ENCODE data around the gene TRHDE.

The TRHDE gene

DNA sequence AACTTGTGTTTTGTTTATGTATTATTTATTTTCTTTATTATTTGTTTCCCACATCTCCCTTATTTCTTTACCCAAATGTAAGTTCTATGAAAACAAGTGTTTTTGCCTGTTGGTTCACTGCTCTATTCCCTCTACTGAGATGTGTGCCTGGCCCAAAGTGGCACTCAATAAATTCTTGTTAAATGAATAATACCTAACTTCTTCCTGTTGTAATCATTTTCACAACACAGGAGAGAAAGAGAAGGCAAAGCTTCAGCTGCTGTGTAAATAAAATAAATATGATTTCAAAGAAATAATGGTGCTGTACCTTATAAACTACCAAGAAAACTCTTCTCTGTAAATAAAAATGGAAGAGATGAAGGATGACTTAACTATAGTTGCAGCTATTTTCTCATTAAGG lies 116.2 kb downstream of the TRHDE start:
- H3K9ac ChIP-seq (ENCODE audit: low read length): no peak overlapping the region
- no peaks in the 10 kb centered on the region for H3K9me3 ChIP-seq (ENCODE audit: control insufficient read depth, low read length)
- no peaks in the 10 kb centered on the region for H3K36me3 ChIP-seq (ENCODE audit: control insufficient read depth, insufficient read depth, low read length)
- no peaks in the 10 kb centered on the region for H3K27me3 ChIP-seq (ENCODE audit: control insufficient read depth, insufficient read depth, low read length)
- no peak overlapping the region for H3K4me3 ChIP-seq (ENCODE audit: low read length)
- no peaks in the 10 kb centered on the region for H3K4me1 ChIP-seq (ENCODE audit: control insufficient read depth, insufficient read depth, low read length)

GRCh38 chr12:72390146-72390545 lies 118.0 kb downstream of the TRHDE start:
- Histone ChIP-seq H3K4me1 (ENCODE audit: control insufficient read depth, insufficient read depth, low read length) (no peaks in the 10 kb centered on the region), H3K36me3 (ENCODE audit: control insufficient read depth, insufficient read depth, low read length) (no peaks in the 10 kb centered on the region), H3K4me3 (ENCODE audit: low read length) (no peak overlapping the region), H3K27me3 (ENCODE audit: control insufficient read depth, insufficient read depth, low read length) (no peaks in the 10 kb centered on the region), H3K9ac (ENCODE audit: low read length) (no peak overlapping the region), H3K9me3 (ENCODE audit: control insufficient read depth, low read length) (no peaks in the 10 kb centered on the region)

DNA sequence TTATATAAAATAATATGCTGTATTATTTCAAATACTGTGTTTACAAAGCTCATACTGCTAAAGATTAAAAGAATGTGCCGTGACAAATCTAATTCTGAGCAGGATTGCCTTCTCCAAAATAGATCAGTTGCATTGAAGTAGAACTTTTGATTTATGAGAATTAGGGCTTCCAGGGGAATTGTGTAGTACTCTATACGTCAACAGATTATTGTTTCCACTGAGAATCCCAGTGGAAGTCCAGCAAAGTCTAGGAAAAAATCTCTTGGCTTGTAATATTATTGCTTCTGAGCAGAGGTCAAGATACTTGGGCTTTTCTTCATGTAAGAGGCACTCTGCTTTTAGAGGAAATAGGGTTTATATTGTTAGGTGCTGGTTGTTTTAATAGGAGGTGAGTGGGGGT lies 133.9 kb downstream of the TRHDE start:
- no peak overlapping the region for H3K9ac ChIP-seq (ENCODE audit: low read length)
- H3K27me3 ChIP-seq (ENCODE audit: control insufficient read depth, insufficient read depth, low read length): no peaks in the 10 kb centered on the region
- no peaks in the 10 kb centered on the region for H3K9me3 ChIP-seq (ENCODE audit: control insufficient read depth, low read length)
- no peaks in the 10 kb centered on the region for H3K4me1 ChIP-seq (ENCODE audit: control insufficient read depth, insufficient read depth, low read length)
- no peaks in the 10 kb centered on the region for H3K36me3 ChIP-seq (ENCODE audit: control insufficient read depth, insufficient read depth, low read length)
- H3K4me3 ChIP-seq (ENCODE audit: low read length): no peak overlapping the region

- Histone ChIP-seq H3K36me3 (ENCODE audit: control insufficient read depth, insufficient read depth, low read length) (no peaks in the 10 kb centered on the region), H3K4me1 (ENCODE audit: control insufficient read depth, insufficient read depth, low read length) (no peaks in the 10 kb centered on the region), H3K27me3 (ENCODE audit: control insufficient read depth, insufficient read depth, low read length) (no peaks in the 10 kb centered on the region), H3K4me3 (ENCODE audit: low read length) (no peak overlapping the region), H3K9me3 (ENCODE audit: control insufficient read depth, low read length) (no peaks in the 10 kb centered on the region), H3K9ac (ENCODE audit: low read length) (no peak overlapping the region)
Observed at GRCh38 chr12:72432037-72432604, 160.0 kb downstream of the TRHDE start.

- Histone ChIP-seq H3K4me3 (ENCODE audit: low read length) (no peak overlapping the region), H3K9ac (ENCODE audit: low read length) (no peak overlapping the region), H3K4me1 (ENCODE audit: control insufficient read depth, insufficient read depth, low read length) (no peaks in the 10 kb centered on the region), H3K36me3 (ENCODE audit: control insufficient read depth, insufficient read depth, low read length) (no peaks in the 10 kb centered on the region), H3K27me3 (ENCODE audit: control insufficient read depth, insufficient read depth, low read length) (no peaks in the 10 kb centered on the region), H3K9me3 (ENCODE audit: control insufficient read depth, low read length) (no peaks in the 10 kb centered on the region)
Observed at GRCh38 chr12:72433298-72433697, 161.1 kb downstream of the TRHDE start.

DNA sequence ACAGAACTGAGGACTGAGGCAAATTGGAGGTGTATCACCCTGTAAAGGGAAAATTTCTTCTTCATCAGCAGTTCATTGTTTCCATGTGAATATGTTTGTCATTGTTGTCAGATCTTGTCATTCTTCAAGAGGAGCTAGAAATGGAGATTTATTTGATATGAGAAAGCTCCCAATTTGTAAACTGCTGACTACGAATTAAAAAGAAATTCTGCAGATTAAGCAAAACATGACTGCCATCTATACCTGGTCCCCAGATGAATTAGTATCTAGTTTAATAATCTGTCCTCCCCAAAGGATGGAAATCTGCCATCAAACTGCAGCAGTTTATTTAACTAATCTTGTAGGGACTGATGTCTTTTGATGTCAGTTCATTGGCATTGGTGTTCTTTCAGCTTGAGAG lies 162.8 kb downstream of the TRHDE start:
- no peak overlapping the region for H3K4me3 ChIP-seq (ENCODE audit: low read length)
- H3K27me3 ChIP-seq (ENCODE audit: control insufficient read depth, insufficient read depth, low read length): no peaks in the 10 kb centered on the region
- no peaks in the 10 kb centered on the region for H3K4me1 ChIP-seq (ENCODE audit: control insufficient read depth, insufficient read depth, low read length)
- no peak overlapping the region for H3K9ac ChIP-seq (ENCODE audit: low read length)
- no peaks in the 10 kb centered on the region for H3K9me3 ChIP-seq (ENCODE audit: control insufficient read depth, low read length)
- H3K36me3 ChIP-seq (ENCODE audit: control insufficient read depth, insufficient read depth, low read length): no peaks in the 10 kb centered on the region

GRCh38 chr12:72442217-72442616 lies 170.0 kb downstream of the TRHDE start:
- no peaks in the 10 kb centered on the region for H3K9me3 ChIP-seq (ENCODE audit: control insufficient read depth, low read length)
- H3K9ac ChIP-seq (ENCODE audit: low read length): no peak overlapping the region
- no peaks in the 10 kb centered on the region for H3K27me3 ChIP-seq (ENCODE audit: control insufficient read depth, insufficient read depth, low read length)
- H3K36me3 ChIP-seq (ENCODE audit: control insufficient read depth, insufficient read depth, low read length): no peaks in the 10 kb centered on the region
- H3K4me1 ChIP-seq (ENCODE audit: control insufficient read depth, insufficient read depth, low read length): no peaks in the 10 kb centered on the region
- no peak overlapping the region for H3K4me3 ChIP-seq (ENCODE audit: low read length)

DNA sequence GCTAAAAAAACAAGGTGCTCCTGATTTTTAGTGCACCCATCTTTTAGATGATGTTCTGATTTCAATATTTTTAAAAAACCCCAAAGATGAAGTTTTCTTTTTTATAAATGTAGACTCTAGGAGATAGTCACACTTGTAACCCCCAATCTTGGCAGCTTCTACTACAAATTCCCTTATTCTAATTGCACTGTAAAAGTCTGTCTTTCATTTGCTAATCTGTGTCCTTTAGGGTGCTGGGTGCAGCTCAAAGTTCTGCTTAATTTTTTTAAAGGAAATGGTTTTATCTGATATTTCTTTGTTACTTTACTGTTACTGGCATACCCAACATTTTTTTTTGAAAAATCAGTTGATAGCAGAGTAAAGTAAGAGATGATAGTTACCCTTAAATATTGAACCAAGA lies 172.0 kb downstream of the TRHDE start:
- no peak overlapping the region for H3K4me3 ChIP-seq (ENCODE audit: low read length)
- H3K36me3 ChIP-seq (ENCODE audit: control insufficient read depth, insufficient read depth, low read length): no peaks in the 10 kb centered on the region
- no peak overlapping the region for H3K9ac ChIP-seq (ENCODE audit: low read length)
- H3K9me3 ChIP-seq (ENCODE audit: control insufficient read depth, low read length): no peaks in the 10 kb centered on the region
- no peaks in the 10 kb centered on the region for H3K27me3 ChIP-seq (ENCODE audit: control insufficient read depth, insufficient read depth, low read length)
- no peaks in the 10 kb centered on the region for H3K4me1 ChIP-seq (ENCODE audit: control insufficient read depth, insufficient read depth, low read length)

DNA sequence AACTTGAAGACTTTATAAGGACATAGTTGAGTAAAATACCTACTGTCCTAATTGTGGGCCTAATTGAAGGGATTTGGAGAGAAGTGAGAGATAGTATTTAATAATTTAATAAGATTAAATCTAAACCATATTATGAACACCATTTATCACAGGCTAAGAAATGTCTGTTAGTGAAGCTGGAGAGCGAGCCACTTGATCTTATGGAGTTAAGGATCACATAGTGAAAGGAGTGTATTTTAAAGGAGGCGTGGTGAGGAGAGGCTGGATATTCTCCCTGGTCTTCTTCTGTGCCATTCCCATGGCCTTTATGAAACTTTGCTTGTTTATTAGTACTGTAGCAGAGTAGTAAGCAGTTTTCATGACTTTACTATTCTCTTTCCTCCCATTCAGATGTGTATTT lies 172.4 kb downstream of the TRHDE start:
- H3K4me1 ChIP-seq (ENCODE audit: control insufficient read depth, insufficient read depth, low read length): no peaks in the 10 kb centered on the region
- H3K4me3 ChIP-seq (ENCODE audit: low read length): no peak overlapping the region
- no peak overlapping the region for H3K9ac ChIP-seq (ENCODE audit: low read length)
- H3K9me3 ChIP-seq (ENCODE audit: control insufficient read depth, low read length): no peaks in the 10 kb centered on the region
- H3K27me3 ChIP-seq (ENCODE audit: control insufficient read depth, insufficient read depth, low read length): no peaks in the 10 kb centered on the region
- no peaks in the 10 kb centered on the region for H3K36me3 ChIP-seq (ENCODE audit: control insufficient read depth, insufficient read depth, low read length)

DNA sequence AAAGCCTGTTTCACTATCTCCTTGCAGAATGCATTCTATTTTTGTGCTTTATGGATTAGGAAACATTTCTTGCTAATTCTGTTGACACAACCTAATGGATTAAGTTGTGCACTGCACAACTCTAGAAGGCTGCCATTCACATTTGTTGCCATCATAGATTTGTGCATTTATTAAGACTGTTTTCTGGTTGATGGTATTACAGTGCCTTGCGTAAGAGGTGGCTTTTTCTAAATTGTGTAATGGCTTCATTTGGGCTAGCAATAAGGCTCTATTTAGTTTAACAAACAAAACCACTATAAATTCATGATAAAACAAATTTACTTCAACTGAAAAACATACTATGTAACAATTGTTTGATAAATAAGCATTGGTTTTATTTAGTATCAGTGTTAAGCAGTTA lies 175.9 kb downstream of the TRHDE start:
- no peak overlapping the region for H3K9ac ChIP-seq (ENCODE audit: low read length)
- no peaks in the 10 kb centered on the region for H3K36me3 ChIP-seq (ENCODE audit: control insufficient read depth, insufficient read depth, low read length)
- H3K9me3 ChIP-seq (ENCODE audit: control insufficient read depth, low read length): no peaks in the 10 kb centered on the region
- no peaks in the 10 kb centered on the region for H3K4me1 ChIP-seq (ENCODE audit: control insufficient read depth, insufficient read depth, low read length)
- H3K27me3 ChIP-seq (ENCODE audit: control insufficient read depth, insufficient read depth, low read length): no peaks in the 10 kb centered on the region
- no peak overlapping the region for H3K4me3 ChIP-seq (ENCODE audit: low read length)

DNA sequence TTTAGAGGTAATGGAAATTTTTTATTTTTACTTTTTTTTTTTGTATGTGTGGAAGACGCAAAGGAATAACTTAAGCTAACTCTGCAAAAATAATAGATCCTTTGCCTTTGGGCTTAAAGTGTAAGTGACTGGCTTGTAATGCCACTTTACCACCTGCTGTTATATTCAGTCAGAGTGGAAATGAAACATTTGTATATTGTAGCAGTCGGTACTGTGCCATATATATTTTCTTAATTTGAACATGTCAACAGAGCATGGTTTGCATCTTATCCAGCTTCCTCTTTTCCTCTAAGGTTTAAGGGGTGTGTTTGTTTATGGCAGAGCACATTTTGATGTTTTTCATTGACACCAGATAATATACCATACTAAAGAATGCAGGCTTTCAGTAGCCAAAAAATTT lies 176.6 kb downstream of the TRHDE start:
- Histone ChIP-seq H3K4me1 (ENCODE audit: control insufficient read depth, insufficient read depth, low read length) (no peaks in the 10 kb centered on the region), H3K27me3 (ENCODE audit: control insufficient read depth, insufficient read depth, low read length) (no peaks in the 10 kb centered on the region), H3K36me3 (ENCODE audit: control insufficient read depth, insufficient read depth, low read length) (no peaks in the 10 kb centered on the region), H3K9me3 (ENCODE audit: control insufficient read depth, low read length) (no peaks in the 10 kb centered on the region), H3K4me3 (ENCODE audit: low read length) (no peak overlapping the region), H3K9ac (ENCODE audit: low read length) (no peak overlapping the region)

- H3K27me3 ChIP-seq (ENCODE audit: control insufficient read depth, insufficient read depth, low read length): no peaks in the 10 kb centered on the region
- no peak overlapping the region for H3K4me3 ChIP-seq (ENCODE audit: low read length)
- H3K36me3 ChIP-seq (ENCODE audit: control insufficient read depth, insufficient read depth, low read length): no peaks in the 10 kb centered on the region
- no peaks in the 10 kb centered on the region for H3K4me1 ChIP-seq (ENCODE audit: control insufficient read depth, insufficient read depth, low read length)
- no peak overlapping the region for H3K9ac ChIP-seq (ENCODE audit: low read length)
- H3K9me3 ChIP-seq (ENCODE audit: control insufficient read depth, low read length): no peaks in the 10 kb centered on the region
Observed at GRCh38 chr12:72453066-72453465, 180.9 kb downstream of the TRHDE start.

GRCh38 chr12:72453550-72453949 lies 181.4 kb downstream of the TRHDE start:
- Histone ChIP-seq H3K4me1 (ENCODE audit: control insufficient read depth, insufficient read depth, low read length) (no peaks in the 10 kb centered on the region), H3K27me3 (ENCODE audit: control insufficient read depth, insufficient read depth, low read length) (no peaks in the 10 kb centered on the region), H3K9ac (ENCODE audit: low read length) (no peak overlapping the region), H3K36me3 (ENCODE audit: control insufficient read depth, insufficient read depth, low read length) (no peaks in the 10 kb centered on the region), H3K9me3 (ENCODE audit: control insufficient read depth, low read length) (no peaks in the 10 kb centered on the region), H3K4me3 (ENCODE audit: low read length) (no peak overlapping the region)

Data from mucosa of stomach (tissue), 1 donor.